Hypothalamus (tissue), 51 donors: ENCODE measurements around the gene BLVRA.
"Not testable (repeated sequence)": the region's sequence is repeated elsewhere in the genome, so short reads cannot be mapped to it uniquely, and the experiment has no call there.

Experiments used
- DNase-seq, 51 donors: peaks; one replicate each; lab custom pipeline; 2025; lab: John Stamatoyannopoulos, UW

Gene BLVRA

DNA sequence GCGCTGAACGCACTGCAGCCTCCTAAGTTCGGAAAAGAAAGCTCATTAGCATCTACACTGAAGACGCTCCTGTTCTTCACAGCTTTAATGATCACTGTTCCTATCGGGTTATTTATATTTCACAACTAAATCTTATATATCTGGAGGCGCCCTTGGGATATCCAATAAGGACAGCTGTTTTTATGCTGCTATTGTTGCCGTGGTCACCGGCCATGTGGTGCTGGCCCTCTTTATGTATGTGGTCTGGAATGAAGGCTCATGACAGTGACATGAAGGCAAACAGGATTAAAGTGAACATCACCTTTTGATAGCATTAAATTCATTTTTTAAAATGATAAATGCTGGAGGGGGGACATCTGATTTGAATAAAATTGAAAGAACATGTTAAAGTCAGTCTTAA, 8.8 kb downstream of the BLVRA start:
- DNase-seq, result no peak

DNA sequence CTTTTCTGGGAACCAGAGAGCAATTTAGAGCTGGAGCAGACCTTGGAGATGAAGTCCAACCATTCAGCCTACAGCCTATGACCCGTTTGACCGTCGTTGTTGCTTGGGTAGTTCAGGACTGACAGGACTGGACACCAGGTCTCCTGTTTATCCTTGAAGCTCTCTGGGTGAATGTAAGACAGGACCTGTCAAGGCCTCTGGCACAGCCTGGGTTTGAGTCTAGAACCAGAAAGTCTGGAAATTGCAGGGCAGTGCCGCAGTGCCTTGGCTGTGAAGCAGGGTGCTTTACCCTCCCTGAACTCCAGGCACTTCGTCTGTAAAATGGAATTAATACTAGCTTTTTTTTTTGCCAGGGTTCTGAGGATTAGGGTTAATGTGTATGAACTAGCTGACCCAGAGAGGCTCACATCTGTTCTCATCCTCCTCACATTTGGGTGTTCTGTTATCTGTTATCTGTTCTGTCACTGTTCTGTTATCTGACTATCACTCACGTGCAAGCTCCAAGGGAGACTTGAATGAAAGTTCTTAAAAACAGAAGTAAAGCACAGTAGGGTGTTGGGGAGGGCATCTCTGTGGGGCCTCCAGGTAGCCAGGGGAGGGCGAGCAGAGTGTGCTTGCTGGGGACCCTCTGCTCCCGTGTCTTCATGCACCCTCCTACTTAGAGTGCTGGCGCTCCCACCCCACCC, 9.9 kb downstream of the BLVRA start:
- DNase-seq, result no peak

DNA sequence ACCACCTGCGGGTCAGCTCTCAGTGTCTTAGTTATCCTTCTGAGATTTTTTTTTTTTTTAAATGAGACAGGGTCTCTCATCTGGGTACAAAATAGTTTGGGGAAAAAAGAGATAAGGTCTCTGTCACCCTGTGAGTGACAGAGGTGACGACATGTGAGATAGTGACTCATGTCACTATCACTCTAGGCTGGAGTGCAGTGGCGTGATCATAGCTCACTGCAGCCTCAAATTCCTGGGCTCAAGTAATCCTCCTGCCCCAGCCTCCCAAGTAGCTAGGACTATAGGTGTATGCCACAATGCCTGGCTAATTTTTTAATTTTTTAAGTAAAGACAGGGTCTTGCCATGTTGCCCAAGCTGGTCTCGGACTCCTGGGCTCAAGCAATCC, 10.4 kb downstream of the BLVRA start:
- no peak for DNase-seq

DNA sequence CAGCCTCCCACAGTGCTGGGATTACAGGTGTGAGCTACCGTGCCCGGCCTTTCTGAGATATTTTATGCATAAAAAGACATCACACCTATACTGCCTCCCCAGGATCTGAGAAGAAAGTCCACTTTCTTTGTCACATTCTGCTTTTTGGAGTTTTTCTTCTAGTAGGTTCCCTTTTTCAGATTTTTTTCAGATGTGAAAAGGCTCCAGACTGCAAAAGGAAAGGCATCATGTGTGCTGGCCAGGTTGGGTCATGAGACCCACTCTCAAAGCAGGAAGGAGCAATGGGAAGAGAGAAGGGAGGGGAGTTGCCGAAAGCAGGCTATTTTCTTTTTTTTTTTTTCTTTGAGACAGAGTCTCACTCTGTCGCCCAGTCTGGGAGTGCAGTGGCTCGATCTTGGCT, 10.8 kb downstream of the BLVRA start:
- DNase-seq, result no peak

DNA sequence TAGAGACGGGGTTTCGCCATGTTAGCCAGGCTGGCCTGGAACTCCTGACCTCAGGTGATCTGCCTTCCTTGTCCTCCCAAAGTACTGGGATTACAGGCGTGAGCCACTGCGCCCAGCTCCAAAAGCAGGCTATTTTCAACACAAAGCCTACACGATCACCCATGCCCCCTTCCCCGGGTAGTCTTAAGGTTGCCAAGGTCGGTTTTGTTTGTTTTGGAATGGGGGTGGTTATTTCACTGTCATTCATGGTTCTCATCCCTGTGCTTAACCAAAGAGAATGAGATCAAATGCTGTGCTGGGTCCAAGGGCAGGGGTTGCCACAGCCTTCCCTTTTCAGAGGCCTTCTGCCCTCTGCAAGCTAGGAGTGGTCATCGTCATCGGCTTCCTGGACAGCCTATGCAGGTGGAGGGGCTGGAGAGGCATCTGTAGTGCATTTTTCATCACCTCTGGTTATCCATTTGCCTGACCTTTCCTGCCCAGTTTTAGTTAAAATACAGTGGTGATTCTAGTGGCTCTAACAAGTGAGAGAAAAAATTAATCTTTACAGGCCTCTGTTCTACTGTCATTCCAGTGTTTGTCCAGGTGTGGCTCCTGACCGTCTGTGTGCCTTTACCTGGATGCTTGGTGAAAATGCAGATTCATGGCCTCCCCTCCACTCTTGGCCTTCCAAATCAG, 11.4 kb downstream of the BLVRA start:
- DNase-seq, result no peak

DNA sequence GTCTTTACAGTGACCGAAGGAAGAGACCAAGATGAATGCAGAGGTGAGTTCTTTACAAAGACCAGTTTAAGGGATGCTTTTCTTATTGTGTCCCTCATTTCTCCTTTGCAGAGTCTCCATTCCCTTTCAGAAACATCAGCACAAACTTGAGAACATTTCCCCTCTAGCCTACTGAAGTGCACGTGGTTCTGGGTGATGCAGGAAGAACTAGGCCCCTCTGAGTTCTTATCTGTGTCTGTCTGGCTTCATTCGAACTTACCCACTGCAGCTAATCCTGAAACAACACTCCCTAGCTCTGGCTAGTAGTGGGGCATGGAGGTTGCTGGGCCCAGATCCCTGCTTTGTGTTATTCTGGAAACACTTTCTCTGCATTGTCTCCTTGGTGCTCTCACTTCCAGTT, 12.6 kb downstream of the BLVRA start:
- no peak for DNase-seq

DNA sequence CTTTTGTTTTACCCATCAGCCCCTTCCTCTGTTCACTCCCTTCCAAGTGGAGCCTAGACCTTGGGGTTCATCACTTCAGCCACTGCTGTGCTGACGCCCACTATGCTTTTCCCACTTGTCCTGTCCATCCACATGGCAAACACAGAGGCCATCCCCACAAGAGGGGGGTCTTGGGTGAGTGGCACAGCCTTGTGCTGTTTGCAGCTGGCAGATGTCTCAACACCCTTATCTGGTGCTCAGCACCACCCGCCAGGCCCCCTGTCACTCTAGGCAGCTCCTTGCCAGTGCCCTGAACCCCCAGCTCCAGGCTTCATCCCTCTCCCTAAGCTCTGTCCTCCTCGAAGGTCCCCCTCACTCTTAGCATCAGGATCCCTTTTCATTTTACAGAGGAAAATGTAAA, 13.1 kb downstream of the BLVRA start:
- DNase-seq, result no peak

DNA sequence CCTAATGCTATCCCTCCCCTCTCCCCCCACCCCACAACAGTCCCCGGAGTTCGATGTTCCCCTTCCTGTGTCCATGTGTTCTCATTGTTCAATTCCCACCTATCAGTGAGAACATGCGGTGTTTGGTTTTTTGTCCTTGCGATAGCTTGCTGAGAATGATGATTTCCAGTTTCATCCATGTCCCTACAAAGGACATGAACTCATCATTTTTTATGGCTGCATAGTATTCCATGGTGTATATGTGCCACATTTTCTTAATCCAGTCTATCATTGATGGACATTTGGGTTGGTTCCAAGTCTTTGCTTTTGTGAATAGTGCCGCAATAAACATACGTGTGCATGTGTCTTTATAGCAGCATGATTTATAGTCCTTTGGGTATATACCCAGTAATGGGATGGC, 14.8 kb downstream of the BLVRA start:
- DNase-seq, result not testable (repeated sequence)

DNA sequence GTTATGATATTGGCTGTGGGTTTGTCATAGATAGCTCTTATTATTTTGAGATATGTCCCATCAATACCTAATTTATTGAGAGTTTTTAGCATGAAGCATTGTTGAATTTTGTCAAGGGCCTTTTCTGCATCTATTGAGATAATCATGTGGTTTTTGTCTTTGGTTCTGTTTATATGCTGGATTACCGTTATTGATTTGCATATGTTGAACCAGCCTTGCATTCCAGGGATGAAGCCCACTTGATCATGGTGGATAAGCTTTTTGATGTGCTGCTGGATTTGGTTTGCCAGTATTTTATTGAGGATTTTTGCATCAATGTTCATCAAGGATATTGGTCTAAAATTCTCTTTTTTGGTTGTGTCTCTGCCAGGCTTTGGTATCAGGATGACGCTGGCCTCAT, 16.8 kb downstream of the BLVRA start:
- not testable (repeated sequence) for DNase-seq

DNA sequence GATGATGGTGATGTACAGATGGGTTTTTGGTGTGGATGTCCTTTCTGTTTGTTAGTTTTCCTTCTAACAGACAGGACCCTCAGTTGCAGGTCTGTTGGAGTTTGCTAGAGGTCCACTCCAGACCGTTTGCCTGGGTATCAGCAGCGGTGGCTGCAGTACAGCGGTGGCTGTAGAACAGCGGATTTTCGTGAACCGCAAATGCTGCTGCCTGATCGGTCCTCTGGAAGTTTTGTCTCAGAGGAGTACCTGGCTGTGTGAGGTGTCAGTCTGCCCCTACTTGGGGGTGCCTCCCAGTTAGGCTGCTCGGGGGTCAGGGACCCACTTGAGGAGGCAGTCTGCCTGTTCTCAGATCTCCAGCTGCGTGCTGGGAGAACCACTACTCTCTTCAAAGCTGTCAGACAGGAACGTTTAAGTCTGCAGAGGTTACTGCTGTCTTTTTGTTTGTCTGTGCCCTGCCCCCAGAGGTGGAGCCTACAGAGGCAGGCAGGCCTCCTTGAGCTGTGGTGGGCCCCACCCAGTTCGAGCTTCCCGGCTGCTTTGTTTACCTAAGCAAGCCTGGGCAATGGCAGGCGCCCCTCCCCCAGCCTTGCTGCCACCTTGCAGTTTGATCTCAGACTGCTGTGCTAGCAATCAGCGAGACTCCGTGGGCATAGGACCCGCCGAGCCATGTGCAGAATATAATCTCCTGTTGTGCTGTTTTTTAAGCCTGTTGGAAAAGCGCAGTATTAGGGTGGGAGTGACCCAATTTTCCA, 20.0 kb downstream of the BLVRA start:
- DNase-seq, result not testable (repeated sequence)

DNA sequence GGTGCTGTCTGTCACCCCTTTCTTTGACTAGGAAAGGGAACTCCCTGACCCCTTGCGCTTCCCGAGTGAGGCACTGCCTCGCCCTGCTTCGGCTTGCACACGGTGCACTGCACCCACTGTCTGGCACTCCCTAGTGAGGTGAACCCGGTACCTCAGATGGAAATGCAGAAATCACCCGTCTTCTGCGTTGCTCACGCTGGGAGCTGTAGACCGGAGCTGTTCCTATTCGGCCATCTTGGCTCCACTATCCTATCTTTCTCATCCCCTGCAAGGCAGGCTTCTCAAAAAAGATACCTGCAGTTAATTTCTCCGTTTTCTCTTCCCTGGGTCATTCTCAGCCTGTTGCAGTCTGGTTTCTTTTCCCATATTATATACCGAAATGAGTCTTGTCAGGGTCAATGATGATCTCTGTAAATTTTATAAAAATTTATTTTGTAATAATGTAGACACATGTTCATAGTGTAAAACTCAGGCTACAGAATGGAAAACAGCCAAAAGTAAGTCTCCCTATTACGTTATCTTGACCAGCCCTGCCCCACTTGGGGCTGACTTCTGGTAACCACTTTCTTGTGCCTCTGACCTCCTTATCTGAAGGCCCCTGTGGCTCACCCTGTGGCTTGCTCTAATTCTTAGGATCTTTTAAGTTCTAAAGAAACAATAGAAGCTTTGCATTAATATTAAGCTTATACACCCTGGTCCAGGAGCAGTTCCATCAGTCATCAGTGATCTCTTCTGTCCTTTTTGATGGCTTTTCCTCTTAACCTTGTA, 20.7 kb downstream of the BLVRA start:
- DNase-seq, result no peak

DNA sequence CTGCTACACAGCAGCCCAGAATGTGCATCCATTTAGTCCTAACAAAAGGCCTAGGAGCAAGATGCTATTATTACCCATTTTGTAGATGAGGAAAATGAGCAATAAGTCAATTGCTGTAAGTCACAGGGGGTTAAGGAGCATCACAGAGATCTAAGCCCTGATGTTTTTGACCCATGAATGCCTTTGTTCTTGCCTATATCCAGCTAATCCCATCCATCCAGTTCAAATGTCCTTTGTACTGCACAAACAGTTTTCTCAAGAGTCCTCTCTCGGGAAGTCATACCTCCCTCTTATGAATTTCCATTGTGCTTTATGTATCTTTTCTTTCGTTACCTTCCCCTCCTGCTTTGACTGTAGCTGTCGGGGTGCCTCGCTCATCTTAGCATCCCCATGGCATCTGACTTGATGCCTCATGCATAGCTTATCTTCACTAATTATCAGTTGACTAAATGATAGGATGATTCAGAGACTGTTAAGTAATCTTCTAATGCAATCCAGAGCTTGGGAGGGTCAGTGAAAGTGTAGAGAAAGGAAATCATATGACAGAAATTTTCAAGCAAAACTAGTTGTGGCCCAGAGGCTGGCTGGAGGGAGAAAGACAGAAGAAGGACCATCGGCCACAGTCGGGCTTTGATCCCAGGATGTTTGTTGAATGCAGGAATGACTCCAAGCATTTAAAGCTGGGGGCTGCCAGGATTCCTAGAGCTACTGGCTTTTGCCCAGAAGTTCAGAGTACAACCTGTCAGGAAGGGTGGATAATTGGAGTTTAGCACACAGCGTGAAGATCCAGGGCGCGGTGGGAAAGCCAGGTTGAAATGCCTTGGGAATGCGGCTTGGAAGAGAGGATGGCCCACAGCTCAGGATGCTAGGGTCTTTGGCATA, 23.5 kb downstream of the BLVRA start:
- DNase-seq, result no peak

DNA sequence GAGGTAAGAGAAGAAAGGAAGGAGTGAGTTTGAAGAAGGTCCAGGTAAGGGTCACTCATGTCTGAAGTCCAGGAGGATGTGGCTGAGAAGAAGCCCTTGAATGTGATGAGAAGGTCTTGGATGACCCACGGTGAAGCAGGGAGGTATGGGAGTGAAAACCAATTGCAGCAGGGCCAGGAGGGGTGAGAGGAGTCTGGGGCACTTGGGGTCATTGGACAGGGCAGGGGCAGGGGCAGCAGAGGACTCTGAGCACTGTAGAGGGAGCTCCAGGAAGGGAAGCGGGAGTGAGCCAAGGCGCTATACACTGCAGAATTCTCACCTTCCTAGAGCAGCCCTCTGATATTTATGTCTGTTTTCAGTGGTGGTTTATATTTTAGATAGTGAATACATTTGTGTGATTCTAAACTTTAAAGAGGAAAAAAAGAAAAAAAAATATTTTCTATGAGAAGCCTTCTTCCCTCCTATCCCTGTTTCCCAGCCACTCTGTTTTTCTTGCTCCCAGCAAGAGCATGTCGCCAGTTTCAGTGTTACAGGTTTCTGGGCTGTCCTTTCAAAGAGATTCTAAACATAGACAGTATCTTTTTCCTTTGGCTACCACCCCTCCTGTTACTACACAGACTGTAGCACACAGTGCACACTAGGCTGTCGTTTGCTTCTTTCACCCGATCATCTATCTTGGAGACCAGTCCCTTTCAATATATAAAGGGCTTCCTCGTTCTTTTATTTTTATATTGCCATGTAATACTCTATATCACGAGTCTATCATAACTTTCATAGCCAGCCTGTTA, 24.5 kb downstream of the BLVRA start:
- no peak for DNase-seq

DNA sequence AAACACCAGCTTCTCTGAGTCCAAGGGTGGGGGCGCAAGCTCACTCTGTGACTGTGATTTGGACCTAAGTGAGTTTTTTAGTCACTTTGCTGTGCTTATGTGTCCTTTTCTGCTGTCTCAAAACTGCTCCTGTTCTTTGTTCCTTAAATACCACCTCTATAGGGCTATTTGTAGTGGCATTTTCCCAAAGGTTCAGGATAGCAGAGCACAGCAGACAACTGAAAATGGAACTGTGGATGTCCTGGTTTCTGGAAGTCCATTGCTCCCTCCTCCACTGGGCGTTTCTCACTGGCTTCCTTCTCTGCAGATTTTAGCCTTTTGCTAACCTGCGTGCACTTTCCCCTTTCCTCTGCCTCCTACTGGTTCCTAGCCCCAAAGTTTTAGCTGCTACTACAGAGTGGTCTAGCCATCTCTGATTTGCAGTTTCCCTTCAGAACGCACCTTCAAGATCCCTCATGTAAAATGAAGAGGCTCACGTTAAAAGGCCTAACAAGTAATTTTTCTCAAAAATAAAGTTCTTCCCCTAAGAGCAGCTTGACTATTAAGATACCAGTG, 25.6 kb downstream of the BLVRA start:
- no peak for DNase-seq

DNA sequence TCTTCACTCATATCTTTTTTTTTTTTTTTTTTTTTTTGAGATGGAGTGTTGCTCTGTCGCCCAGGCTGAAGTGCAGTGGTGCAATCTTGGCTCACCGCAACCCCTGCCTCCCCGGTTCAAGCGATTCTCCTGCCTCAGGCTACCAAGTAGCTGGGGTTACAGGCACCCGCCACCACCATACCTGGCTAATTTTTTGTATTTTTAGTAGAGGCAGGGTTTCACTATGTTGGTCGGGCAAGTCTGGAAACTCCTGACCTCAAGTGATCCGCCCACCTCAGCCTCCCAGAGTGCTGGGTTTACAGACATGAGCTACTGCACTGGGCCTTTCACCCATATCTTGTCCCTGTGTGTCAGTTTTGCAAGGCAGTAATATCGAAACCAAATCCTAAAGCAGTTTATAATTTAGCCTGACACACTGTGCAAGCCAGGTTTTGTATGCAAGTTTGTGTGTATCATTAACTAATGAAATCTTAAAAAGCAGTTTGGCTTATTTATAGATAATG, 26.2 kb downstream of the BLVRA start:
- DNase-seq, result not testable (repeated sequence)

DNA sequence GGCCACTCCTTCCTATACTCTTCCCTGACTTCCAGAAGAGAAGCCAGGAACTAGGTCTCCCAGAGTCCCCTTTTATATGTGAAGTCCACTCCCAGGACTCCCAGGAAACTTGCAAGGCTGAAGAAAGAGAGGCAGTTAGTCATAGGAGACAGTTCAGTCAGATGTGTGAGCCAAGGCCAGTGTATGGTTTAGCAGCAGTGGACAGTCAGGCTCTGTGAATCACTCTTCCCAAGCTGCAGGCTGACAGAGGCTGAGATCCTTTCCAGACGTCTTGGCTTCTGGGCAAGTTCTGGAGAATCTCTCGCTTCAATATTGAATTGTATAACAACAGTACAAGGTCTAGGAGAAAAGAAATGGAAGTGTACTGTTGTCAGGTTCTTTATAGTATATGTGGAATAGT, 26.9 kb downstream of the BLVRA start:
- DNase-seq, result peak in 1 of 51 donors; percentile 3

DNA sequence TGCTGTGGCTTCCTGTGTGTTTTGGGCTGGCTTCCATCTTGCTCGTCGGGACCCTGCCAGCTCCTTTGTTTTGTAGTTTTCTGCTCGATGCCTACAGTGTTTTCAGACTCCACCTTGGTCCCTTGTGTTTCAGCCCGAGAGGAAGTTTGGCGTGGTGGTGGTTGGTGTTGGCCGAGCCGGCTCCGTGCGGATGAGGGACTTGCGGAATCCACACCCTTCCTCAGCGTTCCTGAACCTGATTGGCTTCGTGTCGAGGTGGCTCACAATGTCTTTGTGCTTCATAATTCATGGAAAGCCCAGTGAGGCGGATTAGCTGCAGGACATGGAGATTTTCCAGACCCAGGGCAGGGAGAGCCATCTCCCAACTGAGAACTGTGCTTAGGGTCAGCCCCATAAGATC, 29.3 kb downstream of the BLVRA start:
- DNase-seq, result no peak

DNA sequence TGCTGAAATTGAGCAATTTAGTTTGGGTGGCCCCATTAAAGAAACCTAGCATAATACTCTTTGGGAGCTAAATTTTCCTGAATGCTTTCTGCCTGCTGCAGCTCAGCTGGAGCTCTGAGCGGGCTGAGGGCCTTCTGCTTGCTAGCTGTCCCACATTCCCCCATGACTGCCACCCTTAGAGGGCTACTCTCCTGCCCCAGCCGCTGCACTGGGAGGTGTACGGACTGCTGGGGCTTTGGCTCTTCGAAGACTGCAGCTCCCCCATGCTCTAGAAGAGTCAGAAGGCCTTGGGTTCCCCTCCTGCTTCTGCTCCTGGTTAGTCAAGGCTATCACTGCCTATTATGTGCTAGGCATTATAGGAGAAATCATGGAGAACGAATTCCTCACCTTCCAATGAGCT, 31.5 kb downstream of the BLVRA start:
- DNase-seq, result no peak

DNA sequence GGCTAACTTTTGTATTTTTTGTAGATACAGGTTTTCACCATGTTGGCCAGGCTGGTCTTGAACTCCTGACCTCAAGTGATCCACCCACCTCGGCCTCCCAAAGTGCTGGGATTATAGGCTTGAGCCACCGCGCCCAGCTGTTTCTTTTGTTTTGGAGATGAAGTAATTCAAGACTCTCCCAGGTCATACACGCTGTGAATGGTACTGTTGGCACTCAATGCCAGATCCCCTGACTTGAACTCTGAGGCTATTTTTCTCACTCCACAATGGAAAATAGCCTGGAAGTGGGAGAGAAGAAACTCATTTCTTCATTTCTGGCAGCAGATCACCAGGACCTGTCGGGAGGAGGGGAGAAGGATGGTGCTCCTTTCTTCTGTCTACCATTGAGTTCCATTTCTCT, 32.4 kb downstream of the BLVRA start:
- DNase-seq, result no peak
